Peyer's patch (tissue), 4 donors: ENCODE data around the gene UBAP2. TPM values are rescaled to one million over a fixed set of nuclear protein-coding genes. Genes with fewer than 3 reads are reported as not detected.

ENCODE experiments used
- DNase-seq, 3 donors: peaks; one replicate each; pipeline ENCODE4 v3.0.0-alpha.2; 2017 to 2019
- H3K27ac ChIP-seq, 4 donors: fragments of 200-600 bp; sonication (generic); one replicate each; pipeline ENCODE4 v1.5.1; 2016 to 2019
- H3K27me3 ChIP-seq, 2 donors: fragments of 200-600 bp; sonication (generic); one replicate each; pipeline ENCODE4 v1.5.1; 2019
- H3K36me3 ChIP-seq, 3 donors: fragments of 200-600 bp; sonication (generic); one replicate each; pipeline ENCODE4 v1.5.1; 2016 to 2019
- H3K4me1 ChIP-seq, 4 donors: fragments of 200-600 bp; sonication (generic); one replicate each; pipeline ENCODE4 v1.5.1; 2016 to 2019
- H3K4me3 ChIP-seq, 4 donors: fragments of 200-600 bp; sonication (generic); 1 replicate in 3 of 4; 2 replicates in 1 of 4; pipeline ENCODE4 v1.5.1; 2016 to 2019; ENCODE audit warnings: mild to moderate bottlenecking in 1 of 4
- H3K9me3 ChIP-seq, 4 donors: fragments of 200-600 bp; sonication (generic); one replicate each; pipeline ENCODE4 v1.5.1; 2016 to 2019; ENCODE audit warnings: mild to moderate bottlenecking in 1 of 4
- CTCF ChIP-seq, 6 experiments: fragments of 450-650 bp in 4 of 6; fragments of 200-600 bp in 2 of 6; sonication (generic) in 1 of 6; IDR thresholded peaks; one replicate each; pipeline ENCODE4 v1.5.1; 2017 to 2019; ENCODE audit warnings: antibody characterized with exemption in 6 of 6, mild to moderate bottlenecking in 3 of 6, moderate library complexity in 1 of 6
- POLR2A ChIP-seq, 2 donors: fragments of 450-650 bp; IDR thresholded peaks; one replicate each; pipeline ENCODE4 v1.5.1; 2017; ENCODE audit warnings: antibody characterized with exemption in 2 of 2, mild to moderate bottlenecking in 2 of 2, moderate library complexity in 2 of 2
- total RNA-seq, 4 donors: library from RNA; depleted of rRNA; stranded (reverse); fragments of >200 nt; gene quantifications; one replicate each; pipeline ENCODE4 v1.1.0, GENCODE V29; 2016

UBAP2 gene
- total RNA-seq, 4 donors from 2014 or later, result 13.1 to 41.3 (median 25.2) TPM

GRCh38 chr9:33959725-33960124 lies 89.0 kb downstream of the UBAP2 start:
- TF ChIP-seq POLR2A (IDR thresholded peaks at IDR 0.05) (no peak), CTCF (IDR thresholded peaks at IDR 0.05) (no peak)
- Histone ChIP-seq H3K9me3 (no peaks in the 10 kb centered on the region), H3K27ac (no peak overlapping the region), H3K4me1 (no peaks in the 10 kb centered on the region), H3K4me3 (no peak overlapping the region), H3K36me3 (peaks cover 0 to 38% (median 0%) of the 10 kb centered on the region in 3 donors), H3K27me3 (no peaks in the 10 kb centered on the region)
- no peak for DNase-seq

GRCh38 chr9:33956544-33956943 lies 92.1 kb downstream of the UBAP2 start:
- Histone ChIP-seq H3K4me3 (no peak overlapping the region), H3K27me3 (no peaks in the 10 kb centered on the region), H3K4me1 (no peaks in the 10 kb centered on the region), H3K27ac (no peak overlapping the region), H3K36me3 (peaks cover 0 to 41% (median 0%) of the 10 kb centered on the region in 3 donors), H3K9me3 (no peaks in the 10 kb centered on the region)
- TF ChIP-seq CTCF (IDR thresholded peaks at IDR 0.05) (no peak), POLR2A (IDR thresholded peaks at IDR 0.05) (no peak)
- no peak for DNase-seq

GRCh38 chr9:33952066-33952465 lies 96.6 kb downstream of the UBAP2 start:
- Histone ChIP-seq H3K27me3 (no peaks in the 10 kb centered on the region), H3K4me3 (no peak overlapping the region), H3K36me3 (peaks cover 0 to 53% (median 0%) of the 10 kb centered on the region in 3 donors), H3K27ac (no peak overlapping the region), H3K9me3 (no peaks in the 10 kb centered on the region), H3K4me1 (no peaks in the 10 kb centered on the region)
- no peak for DNase-seq
- no peak for TF ChIP-seq CTCF (IDR thresholded peaks at IDR 0.05)
- no peak for TF ChIP-seq POLR2A (IDR thresholded peaks at IDR 0.05)

- Histone ChIP-seq H3K9me3 (no peaks in the 10 kb centered on the region), H3K36me3 (peaks cover 0 to 37% (median 0%) of the 10 kb centered on the region in 3 donors), H3K4me3 (no peak overlapping the region), H3K27me3 (no peaks in the 10 kb centered on the region), H3K4me1 (no peaks in the 10 kb centered on the region), H3K27ac (no peak overlapping the region)
- no peak for DNase-seq
- no peak for TF ChIP-seq POLR2A (IDR thresholded peaks at IDR 0.05)
- no peak for TF ChIP-seq CTCF (IDR thresholded peaks at IDR 0.05)
These were observed 98.3 kb downstream of the UBAP2 start for GRCh38 chr9:33950371-33950770.

- Histone ChIP-seq H3K36me3 (peaks cover 0 to 41% (median 0%) of the 10 kb centered on the region in 3 donors), H3K9me3 (no peaks in the 10 kb centered on the region), H3K4me1 (no peaks in the 10 kb centered on the region), H3K4me3 (no peak overlapping the region), H3K27me3 (no peaks in the 10 kb centered on the region), H3K27ac (no peak overlapping the region)
- DNase-seq, result no peak
- TF ChIP-seq CTCF (IDR thresholded peaks at IDR 0.05), result no peak
- no peak for TF ChIP-seq POLR2A (IDR thresholded peaks at IDR 0.05)
These were observed 101.7 kb downstream of the UBAP2 start for GRCh38 chr9:33946779-33947535.
